HG02840 (cell line): Measurements from ENCODE around the gene ANKRD18B.
"Not testable (repeated sequence)": the region's sequence is repeated elsewhere in the genome, so short reads cannot be mapped to it uniquely, and the experiment has no call there.

Experiments used
- ATAC-seq: cut with Tn5 transposase; IDR thresholded peaks from one replicate; pipeline ENCODE4 v1.9.1; 2021; ENCODE audit warnings: mild to moderate bottlenecking, moderate library complexity, moderate number of reproducible peaks; ENCODE audit not compliant: unreplicated experiment, low FRiP score

ANKRD18B gene

DNA sequence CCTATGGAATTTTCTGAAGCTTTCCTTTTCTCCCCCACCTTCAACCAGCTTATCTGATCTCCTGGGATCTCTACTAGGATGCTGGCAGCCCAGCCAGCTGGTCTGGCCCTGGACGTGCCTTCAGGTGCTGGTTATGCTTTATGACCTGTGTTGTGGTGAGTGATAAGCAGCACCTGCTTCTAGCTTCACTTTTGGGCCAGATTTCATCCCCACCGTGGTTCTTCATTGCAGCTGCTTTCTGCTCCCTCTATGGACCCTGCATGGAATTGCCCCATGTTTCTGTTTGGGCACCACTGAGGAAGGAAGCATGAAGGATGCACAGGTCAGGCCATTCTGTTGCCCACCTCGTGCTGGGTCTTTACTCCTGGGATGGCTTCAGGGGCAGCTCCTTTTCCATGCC lies 80.2 kb downstream of the ANKRD18B start:
- ATAC-seq, result not testable (repeated sequence)

DNA sequence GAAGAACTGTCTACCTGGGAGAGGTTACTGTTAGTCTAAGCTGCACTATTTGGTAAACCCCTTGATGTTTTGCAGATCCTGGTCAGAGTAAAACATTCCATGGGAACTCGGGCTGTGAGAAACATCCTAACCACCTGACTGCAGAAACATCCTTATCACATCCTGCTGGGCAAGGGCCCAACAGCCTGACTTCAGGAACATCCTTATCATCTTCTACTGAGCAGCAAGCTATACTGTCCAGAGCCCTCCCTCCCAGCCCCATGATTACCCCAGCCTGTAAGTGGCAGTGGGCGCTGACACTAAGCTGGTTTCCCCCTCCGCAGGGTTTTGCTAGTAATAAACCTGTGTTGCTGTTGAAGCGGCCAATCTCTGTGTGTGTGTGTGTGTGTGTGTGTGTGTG lies 80.9 kb downstream of the ANKRD18B start:
- ATAC-seq, result not testable (repeated sequence)

DNA sequence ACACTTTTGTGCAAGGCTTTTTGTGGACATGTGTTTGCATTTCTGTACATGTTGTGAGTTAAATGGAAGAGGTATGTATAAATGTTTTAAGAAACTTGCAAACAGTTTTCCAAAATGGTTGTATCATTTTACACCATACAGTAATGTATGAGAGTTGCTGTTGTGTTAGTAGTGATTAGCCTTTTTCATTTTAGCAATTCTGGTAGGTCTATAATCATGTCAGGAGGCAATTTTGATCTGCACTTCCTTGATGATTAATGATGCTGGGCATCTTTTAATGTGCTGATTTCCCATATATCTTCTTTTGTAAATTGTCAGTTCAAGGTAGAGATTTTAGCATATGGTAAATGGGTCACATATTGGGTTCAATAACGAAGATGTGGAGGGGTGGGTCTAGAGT lies 87.3 kb downstream of the ANKRD18B start:
- ATAC-seq, result no peak

DNA sequence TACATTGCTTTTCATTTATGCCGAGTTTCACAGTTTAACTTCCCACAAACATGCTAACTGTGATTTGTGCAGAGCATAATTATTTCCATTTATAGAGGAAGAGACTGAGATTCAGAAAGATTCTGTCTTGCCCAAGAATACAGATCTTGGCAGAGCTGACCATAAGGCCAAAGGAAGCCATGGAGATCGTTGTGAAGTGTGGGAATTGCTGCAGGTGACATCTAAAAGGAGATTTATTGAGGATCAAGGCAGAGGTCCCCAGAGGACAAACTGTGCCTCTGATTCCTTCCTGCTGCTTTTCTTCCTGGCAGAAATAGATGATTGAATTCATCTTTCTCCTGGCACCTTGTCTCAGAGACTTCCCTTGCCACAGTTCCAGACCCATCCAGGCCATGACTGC lies 88.4 kb downstream of the ANKRD18B start:
- ATAC-seq, result not testable (repeated sequence)

DNA sequence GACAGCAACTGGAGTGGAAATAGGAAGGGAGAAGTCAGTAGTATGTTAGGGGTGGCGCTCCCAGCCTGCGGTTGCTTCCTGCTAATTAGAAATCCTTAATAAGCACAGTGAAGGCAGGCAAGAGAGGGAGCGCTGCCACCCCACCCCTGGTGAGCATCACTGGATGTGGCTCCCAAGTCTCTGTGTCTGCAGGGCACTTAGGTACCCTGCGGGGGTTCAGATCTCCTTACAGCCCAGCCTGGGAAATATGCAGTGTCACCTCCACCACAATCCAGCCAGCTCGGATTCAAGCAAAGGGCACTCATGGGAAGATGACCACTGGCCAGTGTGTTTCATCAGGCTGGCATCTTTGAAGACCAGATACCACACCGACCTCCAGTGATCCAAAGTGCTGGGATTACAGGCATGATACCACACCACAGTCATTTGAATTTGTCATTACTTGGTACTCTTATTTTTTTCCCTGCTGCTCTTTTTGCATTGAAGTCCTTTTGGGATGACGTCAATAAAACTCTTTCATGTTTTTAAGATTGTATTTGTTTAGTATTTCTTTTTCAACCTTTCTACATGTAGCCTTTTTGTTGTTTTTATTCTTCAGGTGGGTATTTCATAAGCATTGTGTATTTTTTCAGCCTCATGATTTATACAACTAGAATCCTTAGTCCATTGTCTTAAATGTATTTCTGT lies 90.1 kb downstream of the ANKRD18B start:
- ATAC-seq, result no peak

DNA sequence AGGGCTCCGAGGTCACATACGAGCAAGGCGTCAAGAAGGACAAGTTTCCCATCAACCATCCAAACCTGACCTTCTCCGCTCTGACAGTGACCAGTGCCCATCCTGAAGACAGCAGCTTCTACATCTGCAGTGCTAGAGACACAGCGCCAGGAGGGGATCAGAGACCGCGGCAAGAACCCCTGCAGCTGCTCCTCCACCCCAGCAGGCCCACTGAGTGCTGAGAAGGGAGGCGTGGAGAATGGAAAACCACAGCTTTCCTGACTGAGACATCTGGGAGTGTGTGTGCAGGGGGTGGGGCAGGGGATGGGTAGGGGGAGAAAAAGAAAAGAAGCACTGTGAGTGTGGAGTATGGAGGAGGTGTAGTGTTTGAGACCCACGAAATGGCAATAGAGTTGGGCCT lies 94.3 kb downstream of the ANKRD18B start:
- not testable (repeated sequence) for ATAC-seq

DNA sequence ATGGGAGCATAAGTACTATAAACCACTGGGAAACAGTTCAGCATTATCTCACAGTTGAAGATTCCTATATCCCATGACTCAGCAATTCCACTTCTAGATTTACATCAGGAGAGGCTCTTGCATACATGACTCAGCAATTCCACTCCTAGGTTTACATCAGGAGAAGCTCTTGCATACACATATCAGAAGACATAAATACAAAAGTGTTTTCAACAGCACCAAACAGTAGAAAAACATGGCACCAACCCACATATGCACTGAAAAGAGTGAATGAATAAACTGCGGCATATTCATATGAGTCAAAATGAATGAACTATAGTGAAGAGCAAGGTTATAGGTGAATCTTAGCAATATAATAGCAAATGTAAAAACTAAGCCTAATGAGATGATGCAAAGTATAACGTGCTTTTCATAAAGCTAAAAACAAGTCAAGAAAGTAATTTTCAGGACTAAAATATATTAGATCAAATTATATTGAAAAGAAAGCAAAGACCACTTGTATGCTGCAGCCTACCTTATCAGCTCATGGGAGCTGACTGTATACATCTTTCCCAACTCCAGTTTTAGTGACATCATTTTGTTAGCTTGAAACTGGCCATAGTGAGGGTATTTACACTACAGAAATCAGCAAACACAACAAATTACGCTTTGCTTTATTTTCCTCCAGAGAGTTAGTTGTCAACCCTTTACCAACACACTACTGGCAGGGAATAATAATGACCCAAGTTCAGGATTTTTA lies 95.8 kb downstream of the ANKRD18B start:
- no peak for ATAC-seq

DNA sequence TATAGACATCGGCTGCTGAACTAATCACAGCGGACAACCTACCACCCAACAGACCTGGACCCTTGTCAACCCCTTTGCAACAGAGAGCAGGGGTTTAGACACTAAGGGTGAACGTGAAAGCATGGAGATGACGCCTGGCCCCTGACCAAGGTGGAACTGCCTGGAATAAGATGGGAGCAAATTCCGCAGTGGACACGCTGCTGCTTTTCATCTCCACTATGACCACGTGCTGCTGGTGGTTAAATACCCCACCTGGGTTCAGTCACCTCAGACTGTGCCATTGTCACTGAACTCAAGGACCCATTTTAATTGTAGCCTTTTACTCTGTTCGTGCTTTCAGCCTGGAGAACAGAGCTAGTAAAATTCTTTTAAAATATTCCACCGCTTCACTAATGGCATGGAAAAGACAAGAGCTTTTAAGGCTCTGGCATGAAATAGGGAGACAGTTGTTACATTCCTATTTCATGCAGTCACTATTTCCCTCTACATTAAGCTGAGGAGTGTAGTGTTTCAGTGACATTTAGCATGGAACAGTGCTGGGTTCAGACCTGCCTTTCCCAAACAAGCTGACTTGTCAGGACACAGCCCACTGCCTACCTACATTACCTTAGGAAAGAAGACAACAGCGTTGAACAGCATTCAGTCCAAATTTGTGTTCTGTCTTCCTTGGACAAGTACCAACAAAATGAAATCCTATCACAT lies 96.8 kb downstream of the ANKRD18B start:
- no peak for ATAC-seq
